GM23338 (cell line): ENCODE measurements around the gene LYVE1. TPM values are rescaled to one million over a fixed set of nuclear protein-coding genes. Genes with fewer than 3 reads are reported as not detected.

Experiments
- ATAC-seq: fragments of 200-7000 bp; cut with Tn5 transposase; 3 replicates; pipeline ENCODE4 v1.9.1; 2020
- DNase-seq: peaks from one replicate; pipeline ENCODE4 v3.0.0-alpha.2; 2015; ENCODE audit warnings: low spot score
- H2AFZ ChIP-seq: fragments of 200-600 bp; sonication (generic); 2 replicates; pipeline ENCODE4 v1.8.0; 2016; ENCODE audit warnings: antibody characterized with exemption, mild to moderate bottlenecking, moderate library complexity
- H3F3A ChIP-seq: fragments of 200-600 bp; sonication (generic); replicated peaks from 2 replicates; pipeline ENCODE4 v1.8.0; 2017; ENCODE audit warnings: antibody characterized with exemption, mixed run types, low read depth
- H3K27ac ChIP-seq: fragments of 200-600 bp; sonication (generic); 2 replicates; pipeline ENCODE4 v1.6.1; 2016; ENCODE audit warnings: low read depth
- H3K27me3 ChIP-seq: fragments of 200-600 bp; sonication (generic); 2 replicates; pipeline ENCODE4 v1.8.0; 2016; ENCODE audit warnings: mild to moderate bottlenecking, mixed run types, moderate library complexity; ENCODE audit not compliant: insufficient read depth
- H3K36me3 ChIP-seq: fragments of 200-600 bp; sonication (generic); 2 replicates; pipeline ENCODE4 v1.8.0; 2016; ENCODE audit warnings: mild to moderate bottlenecking; ENCODE audit not compliant: insufficient read depth
- H3K4me1 ChIP-seq: fragments of 200-600 bp; sonication (generic); 2 replicates; pipeline ENCODE4 v1.8.0; 2016; ENCODE audit warnings: mild to moderate bottlenecking, moderate library complexity; ENCODE audit not compliant: insufficient read depth
- H3K4me2 ChIP-seq: fragments of 200-600 bp; sonication (generic); 2 replicates; pipeline ENCODE4 v1.7.1; 2017; ENCODE audit warnings: mixed run types
- H3K4me3 ChIP-seq: fragments of 200-600 bp; sonication (generic); 2 replicates; pipeline ENCODE4 v1.6.1; 2016; ENCODE audit warnings: mixed run types
- H3K79me2 ChIP-seq: fragments of 200-600 bp; sonication (generic); replicated peaks from 2 replicates; pipeline ENCODE4 v1.8.0; 2017; ENCODE audit warnings: mild to moderate bottlenecking; ENCODE audit not compliant: insufficient read depth
- H3K9me2 ChIP-seq: fragments of 200-600 bp; sonication (generic); 2 replicates; pipeline ENCODE4 v1.8.0; 2017; ENCODE audit not compliant: insufficient read depth
- H4K20me1 ChIP-seq: fragments of 200-600 bp; sonication (generic); replicated peaks from 2 replicates; pipeline ENCODE4 v1.8.0; 2017; ENCODE audit warnings: mild to moderate bottlenecking; ENCODE audit not compliant: insufficient read depth
- H3K27ac Mint-ChIP-seq: 2 replicates; pipeline ENCODE4 v1.8.0; 2020; ENCODE audit warnings: inconsistent platforms, mild to moderate bottlenecking, moderate library complexity, mixed read lengths
- H3K27me3 Mint-ChIP-seq: 3 replicates; pipeline ENCODE4 v1.8.0; 2022; ENCODE audit warnings: low read depth, mild to moderate bottlenecking, moderate library complexity, mixed read lengths, inconsistent platforms; ENCODE audit not compliant: insufficient read depth, poor library complexity
- H3K36me3 Mint-ChIP-seq: 3 replicates; pipeline ENCODE4 v1.8.0; 2021; ENCODE audit warnings: low read depth, mild to moderate bottlenecking, inconsistent platforms, moderate library complexity, mixed read lengths
- H3K4me1 Mint-ChIP-seq: 3 replicates; pipeline ENCODE4 v1.8.0; 2020; ENCODE audit warnings: mild to moderate bottlenecking, inconsistent platforms, mixed read lengths
- H3K4me3 Mint-ChIP-seq: 3 replicates; pipeline ENCODE4 v1.8.0; 2021; ENCODE audit warnings: moderate library complexity, mild to moderate bottlenecking, inconsistent platforms, mixed read lengths
- H3K9me3 Mint-ChIP-seq: 3 replicates; pipeline ENCODE4 v1.8.0; 2020; ENCODE audit warnings: moderate library complexity, mild to moderate bottlenecking, inconsistent platforms, mixed read lengths
- CREB1 ChIP-seq: fragments of 250-450 bp; sonication (Bioruptor Pico); IDR thresholded peaks from 2 replicates; pipeline ENCODE4 v1.5.0; 2020; ENCODE audit warnings: low read depth, mild to moderate bottlenecking, moderate library complexity
- ETS1 ChIP-seq: IDR thresholded peaks from 2 replicates; pipeline ENCODE4 v1.6.1; 2016; ENCODE audit warnings: antibody characterized with exemption
- EZH2 ChIP-seq: fragments of 200-600 bp; sonication (generic); IDR thresholded peaks from one replicate; pipeline ENCODE4 v1.8.0; 2017; ENCODE audit warnings: antibody characterized with exemption, mild to moderate bottlenecking, low read depth; ENCODE audit not compliant: unreplicated experiment
- EZH2phosphoT487 ChIP-seq: fragments of 200-600 bp; sonication (generic); IDR thresholded peaks from one replicate; pipeline ENCODE4 v1.8.1; 2018; ENCODE audit warnings: antibody characterized with exemption; ENCODE audit not compliant: unreplicated experiment
- JUNB ChIP-seq: IDR thresholded peaks from one replicate; pipeline ENCODE4 v1.6.1; 2016; ENCODE audit warnings: antibody characterized with exemption; ENCODE audit not compliant: unreplicated experiment
- REST ChIP-seq: IDR thresholded peaks from one replicate; pipeline ENCODE4 v1.6.1; 2018; ENCODE audit warnings: antibody characterized with exemption; ENCODE audit not compliant: unreplicated experiment
- STAT1 ChIP-seq: IDR thresholded peaks from one replicate; pipeline ENCODE4 v1.6.1; 2016; ENCODE audit warnings: antibody characterized with exemption; ENCODE audit not compliant: unreplicated experiment
- ZNF114 ChIP-seq: fragments of 250-450 bp; sonication (Bioruptor Pico); IDR thresholded peaks from 2 replicates; pipeline ENCODE4 v1.5.0; 2020; ENCODE audit warnings: mild to moderate bottlenecking, moderate library complexity
- ZNF462 ChIP-seq: fragments of 250-450 bp; sonication (Bioruptor Pico); IDR thresholded peaks from 2 replicates; pipeline ENCODE4 v1.5.0; 2020; ENCODE audit warnings: mild to moderate bottlenecking, moderate library complexity
- polyA plus RNA-seq: library from polyadenylated mRNA; unstranded; fragments of >200 nt; fragmentation: Nextera tagmentation; extraction: Ambion mirVana; gene quantifications from 2 replicates; pipeline ENCODE4 v1.2.1, GENCODE V29; 2016
- total RNA-seq: library from RNA; depleted of rRNA; stranded (reverse); fragments of >200 nt; shearing (Covaris generic); gene quantifications from 2 replicates; pipeline ENCODE4 v1.2.3, GENCODE V29; 2014

LYVE1 gene
- total and polyA plus RNA-seq, 2 experiments from 2014 or later: 0.94 TPM; not detected in 1

GRCh38 chr11:10529279-10529678 is 39.2 kb downstream of the LYVE1 start (continued):
- no peak for TF ChIP-seq ETS1
- no peak for TF ChIP-seq EZH2
- TF ChIP-seq ZNF114: no peak
- no peak for TF ChIP-seq STAT1
- no peak for TF ChIP-seq REST

DNA sequence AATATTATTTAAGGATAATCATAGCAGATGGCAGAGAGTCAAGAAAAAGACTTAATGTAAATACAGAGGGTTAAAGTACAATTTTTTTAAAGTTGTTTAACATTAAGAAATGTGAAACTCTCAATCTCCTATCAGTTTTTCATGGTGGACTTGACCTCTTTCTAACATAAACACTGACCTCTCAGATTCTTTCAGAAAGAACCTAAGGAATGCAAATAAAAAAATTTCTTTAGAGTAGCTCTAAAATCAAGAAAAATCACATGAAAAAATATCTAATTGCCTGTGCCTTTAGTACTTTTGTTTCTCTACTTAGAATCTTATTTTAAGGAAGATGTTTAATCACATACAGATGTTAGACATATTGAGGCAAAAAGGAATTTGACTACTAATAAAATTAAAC is 40.3 kb downstream of the LYVE1 start:
- ATAC-seq (no peak), DNase-seq (no peak)
- Histone ChIP-seq H3K79me2 (no peaks in the 10 kb centered on the region), H3K4me1 (no peaks in the 10 kb centered on the region), H2AFZ (no peak overlapping the region), H3K9me2 (no peaks in the 10 kb centered on the region), H3K27ac (no peak overlapping the region), H3K4me2 (no peak overlapping the region), H3K4me3 (no peak overlapping the region), H4K20me1 (no peaks in the 10 kb centered on the region), H3K36me3 (no peaks in the 10 kb centered on the region), H3F3A (no peaks in the 10 kb centered on the region), H3K27me3 (no peaks in the 10 kb centered on the region)
- H3K27ac Mint-ChIP-seq: no peak overlapping the region
- peaks cover 2% of the 10 kb centered on the region; the same call in 1 of the 3 replicates for H3K36me3 Mint-ChIP-seq
- TF ChIP-seq EZH2: no peak
- no peak for TF ChIP-seq EZH2phosphoT487
- no peak for TF ChIP-seq JUNB
- TF ChIP-seq ZNF462 (CRISPR knock-in tag): no peak
- TF ChIP-seq CREB1: no peak
- no peak for TF ChIP-seq STAT1
- H3K27me3 Mint-ChIP-seq: no peaks in the 10 kb centered on the region
- H3K4me1 Mint-ChIP-seq: no peaks in the 10 kb centered on the region
- no peaks in the 10 kb centered on the region for H3K9me3 Mint-ChIP-seq
- H3K4me3 Mint-ChIP-seq: no peak overlapping the region
